ENCODE data around the gene TTC7B.

DNA sequence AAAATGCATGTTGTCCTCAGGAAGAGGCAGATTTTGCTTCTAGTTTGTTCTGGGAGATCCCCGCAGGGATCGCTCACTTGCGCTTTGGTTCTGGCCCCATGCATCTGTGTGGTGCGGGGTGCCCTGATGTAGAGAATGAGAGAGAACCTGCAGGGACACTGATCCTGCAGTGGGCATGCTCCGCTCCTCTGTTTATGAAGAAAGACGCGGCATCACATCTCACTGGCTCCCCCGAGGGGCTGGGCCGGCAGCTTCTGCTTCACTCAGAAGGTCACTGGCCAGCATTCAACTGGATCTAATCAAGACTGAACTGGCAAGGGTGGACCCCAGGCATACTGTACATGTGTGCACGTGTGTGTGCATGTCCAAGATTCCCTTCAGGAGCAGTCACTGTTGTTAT is 255.2 kb downstream of the TTC7B start:
- TF ChIP-seq, protein P1, sequence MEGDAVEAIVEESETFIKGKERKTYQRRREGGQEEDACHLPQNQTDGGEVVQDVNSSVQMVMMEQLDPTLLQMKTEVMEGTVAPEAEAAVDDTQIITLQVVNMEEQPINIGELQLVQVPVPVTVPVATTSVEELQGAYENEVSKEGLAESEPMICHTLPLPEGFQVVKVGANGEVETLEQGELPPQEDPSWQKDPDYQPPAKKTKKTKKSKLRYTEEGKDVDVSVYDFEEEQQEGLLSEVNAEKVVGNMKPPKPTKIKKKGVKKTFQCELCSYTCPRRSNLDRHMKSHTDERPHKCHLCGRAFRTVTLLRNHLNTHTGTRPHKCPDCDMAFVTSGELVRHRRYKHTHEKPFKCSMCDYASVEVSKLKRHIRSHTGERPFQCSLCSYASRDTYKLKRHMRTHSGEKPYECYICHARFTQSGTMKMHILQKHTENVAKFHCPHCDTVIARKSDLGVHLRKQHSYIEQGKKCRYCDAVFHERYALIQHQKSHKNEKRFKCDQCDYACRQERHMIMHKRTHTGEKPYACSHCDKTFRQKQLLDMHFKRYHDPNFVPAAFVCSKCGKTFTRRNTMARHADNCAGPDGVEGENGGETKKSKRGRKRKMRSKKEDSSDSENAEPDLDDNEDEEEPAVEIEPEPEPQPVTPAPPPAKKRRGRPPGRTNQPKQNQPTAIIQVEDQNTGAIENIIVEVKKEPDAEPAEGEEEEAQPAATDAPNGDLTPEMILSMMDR (conservative IDR thresholded peaks at IDR 0.05; ENCODE audit: low read depth in 2 of 2), result peak in 1 of 2 experiments; percentile 36; a peak in 1 of 4 replicates
- no peak for TF ChIP-seq POLR2AphosphoS5 (IDR thresholded peaks at IDR 0.05; ENCODE audit: low read depth)

Data from GM23338 (cell line).